ENCODE results near the gene MARK3. TPM values are rescaled to one million over a fixed set of nuclear protein-coding genes. Genes with fewer than 3 reads are reported as not detected.

The MARK3 gene
- total RNA-seq, 1 donor from 2014 or later: 123 TPM

- intact Hi-C loops (cut with DNase I): no loop called here
- peak; percentile 74 for ATAC-seq
- no peak for DNase-seq (ENCODE audit: missing footprints)
Observed at GRCh38 chr14:103423050-103423461, 37.8 kb downstream of the MARK3 start.

- ATAC-seq (peak; percentile 40), DNase-seq (ENCODE audit: missing footprints) (no peak)
- intact Hi-C loops (cut with DNase I): loop anchor here (5.0 kb wide), 1 partner anchor 35 kb away; no protein-coding TSS in a partner anchor
Observed at GRCh38 chr14:103427485-103428443, 42.5 kb downstream of the MARK3 start.

- intact Hi-C loops (cut with DNase I): loop anchor here (5.0 kb wide), 1 partner anchor 37 kb away; no protein-coding TSS in a partner anchor
- DNase-seq (ENCODE audit: missing footprints) (no peak), ATAC-seq (no peak)
Observed at GRCh38 chr14:103428723-103429556, 43.7 kb downstream of the MARK3 start.

- intact Hi-C loops (cut with DNase I): no loop called here
- no peak for DNase-seq (ENCODE audit: missing footprints)
- no peak for ATAC-seq
Observed at GRCh38 chr14:103430358-103430757, 45.1 kb downstream of the MARK3 start.

GRCh38 chr14:103432627-103433026 lies 47.4 kb downstream of the MARK3 start:
- DNase-seq (ENCODE audit: missing footprints) (no peak), ATAC-seq (no peak)
- intact Hi-C loops (cut with DNase I): no loop called here

- ATAC-seq: no peak
- intact Hi-C loops (cut with DNase I): no loop called here
Observed at GRCh38 chr14:103433916-103434563, 48.8 kb downstream of the MARK3 start.

GRCh38 chr14:103434868-103435442 lies 49.7 kb downstream of the MARK3 start:
- DNase-seq (ENCODE audit: missing footprints) (no peak), ATAC-seq (peak; percentile 77)
- intact Hi-C loops (cut with DNase I): no loop called here

More at GRCh38 chr14:103433916-103434563, 48.8 kb downstream of the MARK3 start:
- DNase-seq (ENCODE audit: missing footprints): no peak

- intact Hi-C loops (cut with DNase I): no loop called here
- no peak for ATAC-seq
Observed at GRCh38 chr14:103436533-103436932, 51.3 kb downstream of the MARK3 start.

GRCh38 chr14:103442288-103442687 lies 57.1 kb downstream of the MARK3 start:
- no peak for ATAC-seq
- intact Hi-C loops (cut with DNase I): no loop called here
- no peak for DNase-seq (ENCODE audit: missing footprints)

More at GRCh38 chr14:103436533-103436932, 51.3 kb downstream of the MARK3 start:
- no peak for DNase-seq (ENCODE audit: missing footprints)

GRCh38 chr14:103443111-103443510 lies 57.9 kb downstream of the MARK3 start:
- no peak for ATAC-seq
- DNase-seq (ENCODE audit: missing footprints): no peak
- intact Hi-C loops (cut with DNase I): no loop called here

- intact Hi-C loops (cut with DNase I): loop anchor here (5.0 kb wide), 1 partner anchor 53 kb away; no protein-coding TSS in a partner anchor
- no peak for DNase-seq (ENCODE audit: missing footprints)
- ATAC-seq: peak; percentile 60
Observed at GRCh38 chr14:103444837-103445524, 59.8 kb downstream of the MARK3 start.

- intact Hi-C loops (cut with DNase I): loop anchor here (5.0 kb wide), 1 partner anchor 54 kb away; no protein-coding TSS in a partner anchor
- no peak for DNase-seq (ENCODE audit: missing footprints)
- ATAC-seq: no peak
Observed at GRCh38 chr14:103445806-103446205, 60.6 kb downstream of the MARK3 start.

GRCh38 chr14:103448097-103448496 lies 62.9 kb downstream of the MARK3 start:
- no peak for DNase-seq (ENCODE audit: missing footprints)
- intact Hi-C loops (cut with DNase I): loop anchor here (5.0 kb wide), 1 partner anchor 56 kb away; no protein-coding TSS in a partner anchor
- no peak for ATAC-seq

GRCh38 chr14:103449634-103450161 lies 64.5 kb downstream of the MARK3 start:
- DNase-seq (ENCODE audit: missing footprints) (no peak), ATAC-seq (no peak)
- intact Hi-C loops (cut with DNase I): loop anchor here (5.0 kb wide), 1 partner anchor 57 kb away; no protein-coding TSS in a partner anchor

GRCh38 chr14:103450416-103450815 lies 65.2 kb downstream of the MARK3 start:
- intact Hi-C loops (cut with DNase I): no loop called here
- ATAC-seq: peak; percentile 45
- no peak for DNase-seq (ENCODE audit: missing footprints)

- ATAC-seq (no peak), DNase-seq (ENCODE audit: missing footprints) (no peak)
- intact Hi-C loops (cut with DNase I): no loop called here
Observed at GRCh38 chr14:103451401-103451800, 66.2 kb downstream of the MARK3 start.

- ATAC-seq: no peak
- intact Hi-C loops (cut with DNase I): no loop called here
- DNase-seq (ENCODE audit: missing footprints): no peak
Observed at GRCh38 chr14:103453791-103454190, 68.6 kb downstream of the MARK3 start.

All from Right ventricle myocardium inferior (tissue), 1 donor.